Activated CD4-positive, alpha-beta T cell treated with anti-CD3 and anti-CD28 coated beads for 36 hours (primary cell): ENCODE results near the gene FHIT. TPM values are rescaled to one million over a fixed set of nuclear protein-coding genes. Genes with fewer than 3 reads are reported as not detected.
"Not testable (repeated sequence)": the region's sequence is repeated elsewhere in the genome, so short reads cannot be mapped to it uniquely, and the experiment has no call there.

Experiments used
- ATAC-seq: fragments of 200-7000 bp; cut with Tn5 transposase; one replicate; pipeline ENCODE4 v1.10.0; 2021; ENCODE audit warnings: mild to moderate bottlenecking, moderate library complexity
- CTCF ChIA-PET: fragments of 350-600 bp; sonication (Branson Sonifier 250); formaldehyde crosslinking; loops from one replicate; lab custom pipeline; 2021; ENCODE audit warnings: antibody characterized with exemption; lab: Charles Lee
- POLR2A ChIA-PET: fragments of 350-600 bp; sonication (Branson Sonifier 250); formaldehyde crosslinking; loops from one replicate; lab custom pipeline; 2021; ENCODE audit warnings: antibody characterized with exemption, inconsistent platforms; lab: Charles Lee
- DNase-seq: peaks from one replicate; pipeline ENCODE4 v3.0.0-alpha.2; 2020
- H3K27ac Mint-ChIP-seq: one replicate; pipeline ENCODE4 v1.8.0; 2021; ENCODE audit warnings: mixed read lengths
- H3K27me3 Mint-ChIP-seq: one replicate; pipeline ENCODE4 v1.8.0; 2021; ENCODE audit warnings: mixed read lengths
- H3K36me3 Mint-ChIP-seq: one replicate; pipeline ENCODE4 v1.8.0; 2021; ENCODE audit warnings: low read depth, mixed read lengths
- H3K4me1 Mint-ChIP-seq: one replicate; pipeline ENCODE4 v1.8.0; 2021; ENCODE audit warnings: mixed read lengths
- H3K4me3 Mint-ChIP-seq: one replicate; pipeline ENCODE4 v1.8.0; 2021; ENCODE audit warnings: mild to moderate bottlenecking, moderate library complexity, mixed read lengths
- H3K9me3 Mint-ChIP-seq: one replicate; pipeline ENCODE4 v1.8.0; 2021; ENCODE audit warnings: low read depth, mixed read lengths
- intact Hi-C, 2 experiments: fragments of 100-400 bp; cut with DNase I in 1 of 2; cut with micrococcal nuclease in 1 of 2; formaldehyde crosslinking; loops; one replicate each; pipeline versions ENCODE4 v1.14.2 to v1.15.1; 2022 to 2024; cut with DNase I, micrococcal nuclease
- total RNA-seq, 2 experiments: library from RNA; stranded (reverse); gene quantifications; one replicate each; pipeline ENCODE4 v1.2.3, GENCODE V29; 2021

FHIT gene
- total RNA-seq, 2 experiments from 2014 or later = 10.2 to 13.1 TPM

GRCh38 chr3:60673123-60673522 is 578.1 kb downstream of the FHIT start:
- ChIA-PET CTCF (no interaction called here), POLR2A (no interaction called here)
- no peaks in the 10 kb centered on the region for H3K9me3 Mint-ChIP-seq
- no peak overlapping the region for H3K4me3 Mint-ChIP-seq
- no peak overlapping the region for H3K27ac Mint-ChIP-seq
- intact Hi-C loops = no loop called here
- no peaks in the 10 kb centered on the region for H3K27me3 Mint-ChIP-seq
- H3K4me1 Mint-ChIP-seq = no peaks in the 10 kb centered on the region
- DNase-seq = no peak
- no peaks in the 10 kb centered on the region for H3K36me3 Mint-ChIP-seq
- ATAC-seq = no peak

- POLR2A ChIA-PET, CTCF ChIA-PET, H3K36me3 Mint-ChIP-seq: not testable (repeated sequence)
These were observed 578.9 kb downstream of the FHIT start for GRCh38 chr3:60672337-60672736.

GRCh38 chr3:60669636-60670035 is 581.6 kb downstream of the FHIT start:
- Mint-ChIP-seq H3K36me3 (no peaks in the 10 kb centered on the region), H3K4me1 (no peaks in the 10 kb centered on the region), H3K4me3 (no peak overlapping the region), H3K27me3 (no peaks in the 10 kb centered on the region), H3K27ac (no peak overlapping the region), H3K9me3 (peaks cover 9% of the 10 kb centered on the region)
- no peak for ATAC-seq
- intact Hi-C loops = no loop called here
- POLR2A ChIA-PET = no interaction called here
- CTCF ChIA-PET = no interaction called here
- DNase-seq = no peak

More at GRCh38 chr3:60672337-60672736, 578.9 kb downstream of the FHIT start:
- H3K27ac Mint-ChIP-seq, ATAC-seq, H3K9me3 Mint-ChIP-seq, H3K4me1 Mint-ChIP-seq, DNase-seq, H3K27me3 Mint-ChIP-seq, H3K4me3 Mint-ChIP-seq, intact Hi-C loops: not testable (repeated sequence)

DNA sequence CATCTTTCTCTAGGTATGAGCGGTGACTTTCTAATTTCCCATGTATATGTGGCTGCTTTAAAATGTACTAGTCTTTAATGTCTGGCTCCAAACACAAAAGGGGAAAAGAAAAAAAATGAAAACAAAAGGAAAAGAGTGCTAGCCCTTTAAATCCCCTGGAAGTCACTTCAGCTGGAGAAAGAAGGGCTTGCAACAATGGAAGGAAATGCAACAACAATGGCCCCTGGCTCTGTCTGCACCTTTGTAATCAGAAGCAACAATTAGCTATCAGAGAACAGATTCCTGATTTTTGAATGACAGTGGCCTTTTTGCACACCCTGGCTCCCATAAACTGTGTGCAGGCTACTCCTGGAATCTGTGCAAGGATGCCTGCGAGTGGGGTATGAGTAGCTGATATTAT is 591.2 kb downstream of the FHIT start:
- no peak for DNase-seq
- ATAC-seq = no peak
- CTCF ChIA-PET = no interaction called here
- no peaks in the 10 kb centered on the region for H3K4me1 Mint-ChIP-seq
- H3K36me3 Mint-ChIP-seq = peaks cover 3% of the 10 kb centered on the region
- H3K27ac Mint-ChIP-seq = no peak overlapping the region
- H3K9me3 Mint-ChIP-seq = peaks cover 27% of the 10 kb centered on the region
- H3K4me3 Mint-ChIP-seq = no peak overlapping the region
- intact Hi-C loops = no loop called here
- H3K27me3 Mint-ChIP-seq = no peaks in the 10 kb centered on the region
- POLR2A ChIA-PET = no interaction called here

DNA sequence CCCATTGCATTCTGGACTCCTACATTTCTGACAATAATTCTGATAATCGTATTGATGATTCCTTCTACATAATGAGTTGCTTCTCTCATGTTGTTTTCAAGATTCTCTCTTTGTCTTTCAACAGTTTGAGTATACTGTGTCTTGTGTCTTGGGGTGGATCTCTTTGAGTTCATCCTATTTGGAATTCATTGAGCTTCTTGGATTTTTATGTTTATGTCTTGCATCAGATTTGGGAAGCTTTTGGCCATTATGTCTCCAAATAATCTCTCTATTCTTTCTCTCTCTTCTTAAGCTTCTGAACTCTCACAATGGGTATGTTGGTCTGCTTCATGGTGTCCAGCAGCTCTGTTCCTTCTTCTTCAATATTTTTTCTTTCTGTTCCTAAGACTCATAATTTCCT is 592.2 kb downstream of the FHIT start:
- CTCF ChIA-PET = interaction anchor here (0.6 kb wide), 1 partner anchor 349 kb away, joined by 4 read pairs; no protein-coding TSS in a partner anchor
- Mint-ChIP-seq H3K36me3 (peaks cover 3% of the 10 kb centered on the region), H3K27me3 (no peaks in the 10 kb centered on the region), H3K4me1 (no peaks in the 10 kb centered on the region), H3K9me3 (peaks cover 24% of the 10 kb centered on the region), H3K27ac (no peak overlapping the region), H3K4me3 (no peak overlapping the region)
- intact Hi-C loops = no loop called here
- ATAC-seq (no peak), DNase-seq (no peak)
- POLR2A ChIA-PET = no interaction called here

- CTCF ChIA-PET = interaction anchor here (0.6 to 1.0 kb wide), 2 partner anchors 19 to 86 kb away, joined by 3 read pairs; no protein-coding TSS in a partner anchor
- ATAC-seq = no peak
- intact Hi-C loops = no loop called here
- Mint-ChIP-seq H3K27ac (no peak overlapping the region), H3K27me3 (no peaks in the 10 kb centered on the region), H3K4me1 (no peaks in the 10 kb centered on the region), H3K9me3 (peaks cover 24% of the 10 kb centered on the region), H3K36me3 (peaks cover 3% of the 10 kb centered on the region), H3K4me3 (no peak overlapping the region)
- no peak for DNase-seq
- POLR2A ChIA-PET = no interaction called here
These were observed 593.3 kb downstream of the FHIT start for GRCh38 chr3:60657972-60658371.

- POLR2A ChIA-PET = no interaction called here
These were observed 598.4 kb downstream of the FHIT start for GRCh38 chr3:60652829-60653228.

GRCh38 chr3:60651799-60652198 is 599.5 kb downstream of the FHIT start:
- CTCF ChIA-PET = no interaction called here
- POLR2A ChIA-PET = no interaction called here
- Mint-ChIP-seq H3K4me3 (no peak overlapping the region), H3K9me3 (no peaks in the 10 kb centered on the region), H3K36me3 (no peaks in the 10 kb centered on the region), H3K27ac (no peak overlapping the region), H3K27me3 (no peaks in the 10 kb centered on the region), H3K4me1 (no peaks in the 10 kb centered on the region)
- intact Hi-C loops = no loop called here
- DNase-seq (no peak), ATAC-seq (no peak)

More at GRCh38 chr3:60652829-60653228, 598.4 kb downstream of the FHIT start:
- no peaks in the 10 kb centered on the region for H3K4me1 Mint-ChIP-seq
- CTCF ChIA-PET = no interaction called here
- DNase-seq (no peak), ATAC-seq (no peak)
- no peak overlapping the region for H3K4me3 Mint-ChIP-seq
- H3K27ac Mint-ChIP-seq = no peak overlapping the region
- H3K9me3 Mint-ChIP-seq = peaks cover under 1% of the 10 kb centered on the region
- H3K27me3 Mint-ChIP-seq = no peaks in the 10 kb centered on the region
- intact Hi-C loops = no loop called here
- no peaks in the 10 kb centered on the region for H3K36me3 Mint-ChIP-seq

DNA sequence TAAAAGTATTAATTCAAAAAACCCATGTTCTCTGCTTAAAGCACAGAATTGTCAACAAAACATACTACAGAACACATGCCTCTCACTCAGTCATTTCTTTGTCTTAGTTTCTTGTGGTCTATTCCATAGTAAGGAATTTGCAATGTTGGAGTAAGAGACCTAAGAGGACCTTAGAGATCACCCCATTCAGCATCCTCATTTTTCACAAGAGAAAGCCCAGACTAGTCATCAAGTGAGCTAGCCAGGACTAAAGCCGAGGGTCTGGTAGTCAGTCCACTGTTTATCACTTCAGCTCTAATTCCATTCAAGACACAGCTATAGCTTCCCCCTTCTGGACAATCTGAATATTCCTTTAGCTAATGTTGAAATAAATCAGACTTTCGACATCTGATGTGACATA is 601.1 kb downstream of the FHIT start:
- CTCF ChIA-PET = no interaction called here

DNA sequence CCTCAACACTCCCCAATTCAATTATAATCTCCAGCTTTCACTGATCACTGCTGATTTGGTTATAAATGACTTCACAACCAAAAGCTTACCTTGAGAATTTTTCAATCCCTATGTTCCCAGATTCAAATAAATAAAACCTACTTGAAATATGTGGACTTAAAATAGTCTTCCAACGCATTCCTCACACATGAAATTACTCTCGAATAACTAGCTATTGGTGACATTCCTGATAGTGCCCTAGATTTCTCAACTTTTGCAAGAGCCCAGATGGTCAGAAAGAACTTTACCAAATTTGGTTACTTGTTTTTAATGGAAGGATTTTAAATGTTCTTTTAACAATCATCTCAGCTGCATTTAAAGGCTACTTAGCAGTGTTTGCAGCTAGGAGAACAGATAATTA is 605.5 kb downstream of the FHIT start:
- POLR2A ChIA-PET = no interaction called here
- ATAC-seq (no peak), DNase-seq (no peak)
- Mint-ChIP-seq H3K9me3 (peaks cover 2% of the 10 kb centered on the region), H3K27me3 (no peaks in the 10 kb centered on the region), H3K27ac (no peak overlapping the region), H3K36me3 (no peaks in the 10 kb centered on the region), H3K4me3 (no peak overlapping the region), H3K4me1 (peaks cover 4% of the 10 kb centered on the region)
- intact Hi-C loops = no loop called here
- CTCF ChIA-PET = interaction anchor here (0.5 kb wide), 1 partner anchor 125 kb away, joined by 4 read pairs; no protein-coding TSS in a partner anchor

More for the DNA sequence above, 601.1 kb downstream of the FHIT start:
- ATAC-seq (no peak), DNase-seq (no peak)
- no peaks in the 10 kb centered on the region for H3K36me3 Mint-ChIP-seq
- H3K9me3 Mint-ChIP-seq = no peaks in the 10 kb centered on the region
- POLR2A ChIA-PET = no interaction called here
- H3K4me1 Mint-ChIP-seq = no peaks in the 10 kb centered on the region
- H3K4me3 Mint-ChIP-seq = no peak overlapping the region
- no peaks in the 10 kb centered on the region for H3K27me3 Mint-ChIP-seq
- no peak overlapping the region for H3K27ac Mint-ChIP-seq
- intact Hi-C loops = no loop called here

DNA sequence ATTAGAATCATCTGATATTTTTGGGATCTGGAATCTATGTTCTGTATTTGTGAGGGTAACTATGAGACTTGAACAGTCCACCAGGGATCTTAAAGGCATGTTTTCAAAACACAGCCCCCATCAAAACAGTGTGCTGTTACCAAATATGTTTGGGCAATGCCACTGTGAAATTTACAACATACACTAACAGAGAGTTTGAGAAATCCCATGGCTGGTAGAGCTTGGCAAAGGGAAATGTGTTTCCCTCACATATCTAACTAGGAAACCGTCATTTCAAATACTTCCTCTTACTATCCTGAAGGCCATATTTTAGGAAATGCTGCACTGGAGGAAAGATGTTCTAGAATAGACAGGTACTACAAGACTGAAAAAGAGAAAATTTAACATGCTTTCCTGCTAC is 607.4 kb downstream of the FHIT start:
- POLR2A ChIA-PET = no interaction called here
- Mint-ChIP-seq H3K36me3 (no peaks in the 10 kb centered on the region), H3K4me1 (peaks cover 4% of the 10 kb centered on the region), H3K27me3 (no peaks in the 10 kb centered on the region), H3K4me3 (no peak overlapping the region), H3K9me3 (peaks cover 2% of the 10 kb centered on the region), H3K27ac (no peak overlapping the region)
- CTCF ChIA-PET = interaction anchor here (1.2 kb wide), 1 partner anchor 111 kb away, joined by 3 read pairs; no protein-coding TSS in a partner anchor
- intact Hi-C loops = no loop called here
- no peak for DNase-seq
- ATAC-seq = no peak

DNA sequence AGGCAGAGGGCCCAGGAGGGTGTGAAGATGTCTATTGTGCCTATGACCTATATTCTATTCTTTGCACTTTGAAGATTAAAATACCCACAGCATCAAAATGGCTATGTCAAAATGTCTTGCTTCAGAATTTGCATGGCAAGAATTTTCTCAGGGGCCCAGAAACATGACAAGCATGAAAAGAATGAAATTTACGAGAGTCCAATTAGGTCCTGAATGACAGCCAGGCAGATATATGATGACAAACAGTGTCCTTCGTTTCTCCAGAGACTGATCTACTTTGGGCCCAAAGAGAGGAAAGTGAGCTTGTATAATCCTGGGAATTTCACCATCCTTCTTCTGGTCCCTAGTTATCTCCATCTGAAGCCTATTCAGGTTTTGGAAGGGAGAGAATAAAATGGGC is 609.9 kb downstream of the FHIT start:
- CTCF ChIA-PET = no interaction called here
- POLR2A ChIA-PET = no interaction called here
- Mint-ChIP-seq H3K27me3 (no peaks in the 10 kb centered on the region), H3K9me3 (peaks cover 2% of the 10 kb centered on the region), H3K4me1 (peaks cover 4% of the 10 kb centered on the region), H3K4me3 (no peak overlapping the region), H3K27ac (no peak overlapping the region), H3K36me3 (no peaks in the 10 kb centered on the region)
- intact Hi-C loops = no loop called here
- DNase-seq (no peak), ATAC-seq (no peak)
